Naive B cell (primary cell): ENCODE measurements around the gene DYRK1B. TPM values are rescaled to one million over a fixed set of nuclear protein-coding genes. Genes with fewer than 3 reads are reported as not detected.

Experiments
- ATAC-seq, 2 donors: fragments of 150-1000 bp; cut with Tn5 transposase; 2 replicates each; pipeline ENCODE4 v1.10.0; 2021; ENCODE audit warnings: low read depth in 2 of 2, mild to moderate bottlenecking in 2 of 2, moderate library complexity in 2 of 2
- DNase-seq: peaks from one replicate; pipeline ENCODE4 v3.0.0; 2022
- H3K27ac Mint-ChIP-seq, 6 donors: one replicate each; pipeline ENCODE4 v1.8.0; 2020 to 2022; ENCODE audit warnings: mild to moderate bottlenecking in 6 of 6, mixed read lengths in 6 of 6, moderate library complexity in 5 of 6, inconsistent platforms in 2 of 6
- H3K27me3 Mint-ChIP-seq, 3 donors: one replicate each; pipeline ENCODE4 v1.8.0; 2021 to 2022; ENCODE audit warnings: mixed read lengths in 3 of 3, mild to moderate bottlenecking in 1 of 3
- H3K36me3 Mint-ChIP-seq, 2 donors: one replicate each; pipeline ENCODE4 v1.8.0; 2020 to 2022; ENCODE audit warnings: mixed read lengths in 2 of 2, inconsistent platforms in 1 of 2, mild to moderate bottlenecking in 1 of 2
- H3K4me1 Mint-ChIP-seq, 3 donors: one replicate each; pipeline ENCODE4 v1.8.0; 2020 to 2022; ENCODE audit warnings: mixed read lengths in 3 of 3, inconsistent platforms in 1 of 3, mild to moderate bottlenecking in 1 of 3, moderate library complexity in 1 of 3
- H3K4me3 Mint-ChIP-seq, 8 donors: one replicate each; pipeline ENCODE4 v1.8.0; 2020 to 2022; ENCODE audit warnings: mild to moderate bottlenecking in 8 of 8, mixed read lengths in 8 of 8, moderate library complexity in 8 of 8, inconsistent platforms in 2 of 8
- H3K9me3 Mint-ChIP-seq, 7 donors: one replicate each; pipeline ENCODE4 v1.8.0; 2020 to 2022; ENCODE audit warnings: mixed read lengths in 7 of 7, mild to moderate bottlenecking in 5 of 7, inconsistent platforms in 2 of 7, moderate library complexity in 1 of 7
- polyA plus RNA-seq, 6 donors: library from polyadenylated mRNA; unstranded; fragments of 300-500 nt; fragmentation: Illumina TruSeq; gene quantifications; one replicate each; pipeline ENCODE4 v1.2.3, GENCODE V29; 2021; ENCODE audit warnings: low read depth in 6 of 6

DYRK1B gene
- polyA plus RNA-seq, 6 donors from 2014 or later: 8.8 to 15.9 (median 10.5) TPM

DNA sequence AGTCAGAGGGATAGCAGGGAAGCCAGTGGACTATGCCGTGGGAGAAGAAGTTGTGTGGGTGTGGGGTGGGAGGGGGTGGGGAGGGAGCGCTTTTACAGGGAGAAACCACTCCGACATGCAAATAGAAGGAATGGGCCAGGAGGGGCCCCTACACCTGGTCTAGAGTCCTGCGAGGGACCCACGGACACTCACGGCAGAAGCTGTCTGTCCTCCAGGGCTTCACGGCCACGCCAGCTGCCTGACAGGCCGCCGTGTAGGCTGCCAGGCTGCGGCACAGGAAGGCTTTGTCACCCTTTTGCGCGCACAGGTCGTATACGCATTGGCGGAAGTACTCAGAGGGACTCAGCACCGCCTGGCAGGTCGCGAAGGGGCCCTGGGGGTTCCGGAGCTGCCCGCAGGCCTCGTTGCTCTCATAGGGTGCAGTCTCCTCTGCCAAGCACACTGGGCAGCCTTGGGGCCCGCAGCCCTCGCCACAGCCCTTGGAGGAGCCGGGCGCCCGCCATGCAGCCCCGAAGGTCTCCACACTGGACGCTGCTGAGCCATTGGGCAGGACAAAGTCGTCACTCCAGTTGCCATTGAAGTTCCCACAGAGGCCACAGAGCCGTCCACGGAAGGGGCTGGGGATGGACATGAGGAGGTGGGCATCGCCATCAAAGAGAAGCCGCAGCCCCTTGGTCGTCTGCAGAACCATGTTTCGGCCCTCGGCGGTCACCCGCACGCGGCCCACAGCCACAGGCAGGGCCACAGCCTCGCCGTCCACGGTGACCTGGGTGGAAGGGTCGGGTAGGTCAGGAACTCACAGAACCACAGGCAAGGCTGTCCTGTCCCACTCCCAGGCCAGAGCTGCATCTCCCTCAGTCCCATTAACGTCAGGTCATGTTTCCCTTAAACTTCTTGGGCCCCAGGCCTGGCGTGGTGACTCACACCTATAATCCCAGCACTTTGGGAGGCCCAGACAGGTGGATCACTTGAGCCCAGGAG, 38.2 kb upstream of the DYRK1B start:
- Mint-ChIP-seq H3K9me3 (no peaks in the 10 kb centered on the region), H3K27me3 (no peaks in the 10 kb centered on the region), H3K36me3 (peaks cover 0 to 10% of the 10 kb centered on the region in 2 donors), H3K4me1 (no peaks in the 10 kb centered on the region), H3K27ac (no peak overlapping the region), H3K4me3 (no peak overlapping the region)
- ATAC-seq: no peak
- DNase-seq: no peak

DNA sequence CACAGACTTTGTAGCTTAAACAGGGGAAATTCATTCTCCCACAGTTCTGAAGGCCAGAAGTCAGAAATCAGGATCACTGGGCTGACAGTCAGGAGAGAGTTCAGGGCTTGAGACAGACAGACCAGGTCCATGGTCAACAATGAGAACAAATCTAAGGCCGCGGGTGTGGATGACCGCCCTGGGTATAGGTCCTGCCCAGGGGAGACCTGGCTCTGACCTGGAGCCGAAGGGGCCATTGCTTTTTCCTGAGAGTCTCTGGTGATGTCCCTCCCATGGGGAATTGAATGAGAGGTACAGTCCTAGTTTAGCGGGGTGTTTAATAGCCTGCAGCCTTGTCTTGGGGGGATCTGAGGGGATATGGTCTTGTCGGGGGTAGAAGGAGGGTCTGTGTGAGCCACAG, 37.4 kb upstream of the DYRK1B start:
- no peaks in the 10 kb centered on the region for H3K27me3 Mint-ChIP-seq
- H3K4me1 Mint-ChIP-seq: no peaks in the 10 kb centered on the region
- peak overlapping the region in 1 of 6 donors; percentile 23 for H3K27ac Mint-ChIP-seq
- no peak for ATAC-seq
- H3K9me3 Mint-ChIP-seq: no peaks in the 10 kb centered on the region
- no peak overlapping the region for H3K4me3 Mint-ChIP-seq
- DNase-seq: no peak
- H3K36me3 Mint-ChIP-seq: peaks cover 2 to 11% of the 10 kb centered on the region in 2 donors

DNA sequence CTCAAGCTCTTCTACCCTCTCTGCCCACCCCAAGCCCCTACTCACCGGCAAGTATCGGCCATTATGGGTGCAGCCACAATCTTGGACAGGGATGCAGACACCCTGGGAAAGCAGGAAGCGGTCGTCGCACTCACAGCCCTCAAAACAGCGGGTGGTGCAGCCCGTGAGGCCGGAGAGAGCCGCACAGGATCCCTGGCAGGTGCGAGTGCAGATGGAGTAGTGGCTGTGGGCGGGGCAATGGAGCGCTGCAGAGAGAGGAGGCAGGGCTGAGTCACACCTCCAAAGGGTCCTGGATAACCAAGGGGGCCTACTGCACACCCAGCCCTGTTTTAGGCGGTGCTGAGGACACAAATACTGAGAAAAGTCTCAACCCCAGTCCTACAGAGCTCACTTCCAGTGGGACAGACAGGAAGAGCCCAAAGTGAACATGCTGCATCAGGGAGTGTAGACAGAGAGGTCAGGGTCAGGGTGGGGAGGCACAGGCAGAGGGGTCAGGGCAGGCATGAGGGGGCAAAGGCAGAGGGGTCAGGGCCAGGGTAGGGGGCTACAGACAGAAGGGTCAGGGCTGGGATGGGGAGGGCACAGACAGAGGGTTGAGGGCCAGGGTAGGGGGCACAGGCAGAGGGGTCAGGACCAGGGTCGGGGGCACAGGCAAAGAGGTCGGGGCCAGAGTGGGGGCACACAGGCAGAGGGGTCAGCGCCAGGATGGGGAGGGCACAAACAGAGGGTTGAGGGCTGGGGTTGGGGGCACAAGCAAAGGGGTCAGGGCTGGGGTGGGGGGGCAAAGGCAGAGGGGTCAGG, 36.4 kb upstream of the DYRK1B start:
- H3K4me3 Mint-ChIP-seq: no peak overlapping the region
- no peak for DNase-seq
- no peak overlapping the region for H3K27ac Mint-ChIP-seq
- no peaks in the 10 kb centered on the region for H3K27me3 Mint-ChIP-seq
- no peaks in the 10 kb centered on the region for H3K4me1 Mint-ChIP-seq
- no peak for ATAC-seq
- H3K36me3 Mint-ChIP-seq: peaks cover 8 to 17% of the 10 kb centered on the region in 2 donors
- H3K9me3 Mint-ChIP-seq: no peaks in the 10 kb centered on the region

DNA sequence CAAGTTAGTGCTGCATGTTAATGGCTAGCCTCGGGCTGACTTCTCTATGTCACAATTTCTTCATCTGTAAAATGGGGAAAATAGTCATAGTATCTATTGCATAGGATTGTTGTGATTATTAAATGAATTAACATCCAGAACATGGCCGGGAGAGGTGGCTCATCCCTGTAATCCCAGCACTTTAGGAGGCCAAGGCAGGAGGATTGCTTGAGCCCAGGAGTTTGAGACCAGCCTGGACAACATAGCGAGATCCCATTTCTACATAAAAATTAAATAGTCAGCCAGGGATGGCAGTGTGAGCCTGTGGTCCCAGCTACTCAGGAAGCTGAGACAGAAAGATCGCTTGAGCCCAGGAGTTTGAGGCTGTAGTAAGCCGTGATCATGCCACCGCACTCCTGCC, 34.0 kb upstream of the DYRK1B start:
- H3K4me1 Mint-ChIP-seq: peaks cover 0 to 4% (median 0%) of the 10 kb centered on the region in 3 donors
- H3K4me3 Mint-ChIP-seq: no peak overlapping the region
- no peak overlapping the region for H3K27ac Mint-ChIP-seq
- H3K27me3 Mint-ChIP-seq: no peaks in the 10 kb centered on the region
- no peak for DNase-seq
- peaks cover 8 to 29% of the 10 kb centered on the region in 2 donors for H3K36me3 Mint-ChIP-seq
- ATAC-seq: no peak
- H3K9me3 Mint-ChIP-seq: no peaks in the 10 kb centered on the region

- Mint-ChIP-seq H3K27me3 (no peaks in the 10 kb centered on the region), H3K4me1 (peaks cover 0 to 4% (median 0%) of the 10 kb centered on the region in 3 donors), H3K27ac (no peak overlapping the region), H3K9me3 (no peaks in the 10 kb centered on the region), H3K4me3 (no peak overlapping the region), H3K36me3 (peaks cover 8 to 32% of the 10 kb centered on the region in 2 donors)
- DNase-seq: no peak
- no peak for ATAC-seq
Measured at GRCh38 chr19:39867133-39867532, 33.2 kb upstream of the DYRK1B start.

DNA sequence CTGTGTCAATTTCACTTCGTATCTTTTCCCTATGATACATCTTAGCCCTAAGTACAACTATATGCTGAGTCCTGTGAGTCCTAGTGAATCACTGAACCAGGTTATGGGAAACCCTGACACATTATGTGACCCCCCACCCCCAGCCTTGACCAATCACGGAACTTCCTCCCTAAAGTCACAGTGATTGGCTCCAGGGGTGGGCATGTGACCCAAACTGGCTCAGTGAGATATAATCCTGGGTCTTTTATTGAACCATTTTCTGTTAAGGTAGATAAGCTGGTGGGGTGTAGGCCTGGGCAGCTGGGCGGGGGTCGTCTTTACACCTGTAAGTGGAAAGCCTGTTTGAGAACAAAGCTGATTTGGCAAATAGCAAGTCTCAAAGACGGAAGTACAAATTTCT, 32.0 kb upstream of the DYRK1B start:
- Mint-ChIP-seq H3K4me3 (no peak overlapping the region), H3K27ac (no peak overlapping the region), H3K9me3 (no peaks in the 10 kb centered on the region), H3K4me1 (peaks cover 0 to 4% (median 0%) of the 10 kb centered on the region in 3 donors), H3K36me3 (peaks cover 8 to 25% of the 10 kb centered on the region in 2 donors), H3K27me3 (no peaks in the 10 kb centered on the region)
- DNase-seq (no peak), ATAC-seq (no peak)

DNA sequence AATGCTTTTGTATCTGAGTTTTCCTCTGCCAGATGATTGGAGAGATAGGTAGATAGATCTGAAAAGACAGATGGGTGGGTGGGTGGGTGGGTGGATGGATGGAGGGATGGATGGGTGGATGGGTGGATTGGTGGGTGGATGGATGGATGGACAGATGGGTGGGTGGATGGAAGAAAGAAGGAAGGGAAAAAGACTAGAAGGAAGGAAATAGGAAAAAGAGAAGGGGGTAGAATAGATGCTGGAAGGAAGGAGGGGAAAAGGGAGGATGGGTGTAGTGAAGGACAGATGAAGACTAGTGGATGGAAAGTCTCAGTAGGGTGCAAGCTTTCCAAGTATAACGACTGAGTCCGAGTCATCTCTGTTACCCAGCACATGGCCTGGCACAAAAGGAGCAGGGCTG, 31.2 kb upstream of the DYRK1B start:
- peaks cover 8 to 25% of the 10 kb centered on the region in 2 donors for H3K36me3 Mint-ChIP-seq
- no peak overlapping the region for H3K4me3 Mint-ChIP-seq
- peak overlapping the region in 1 of 6 donors; percentile 13 for H3K27ac Mint-ChIP-seq
- ATAC-seq (no peak), DNase-seq (no peak)
- H3K27me3 Mint-ChIP-seq: no peaks in the 10 kb centered on the region
- no peaks in the 10 kb centered on the region for H3K9me3 Mint-ChIP-seq
- peaks cover 0 to 4% (median 0%) of the 10 kb centered on the region in 3 donors for H3K4me1 Mint-ChIP-seq

- DNase-seq (no peak), ATAC-seq (no peak)
- Mint-ChIP-seq H3K36me3 (peaks cover 8 to 25% of the 10 kb centered on the region in 2 donors), H3K4me1 (peaks cover 0 to 4% (median 0%) of the 10 kb centered on the region in 3 donors), H3K27ac (peak overlapping the region in 1 of 6 donors; percentile 66), H3K27me3 (no peaks in the 10 kb centered on the region), H3K4me3 (no peak overlapping the region), H3K9me3 (no peaks in the 10 kb centered on the region)
Measured at GRCh38 chr19:39864118-39864517, 30.2 kb upstream of the DYRK1B start.

DNA sequence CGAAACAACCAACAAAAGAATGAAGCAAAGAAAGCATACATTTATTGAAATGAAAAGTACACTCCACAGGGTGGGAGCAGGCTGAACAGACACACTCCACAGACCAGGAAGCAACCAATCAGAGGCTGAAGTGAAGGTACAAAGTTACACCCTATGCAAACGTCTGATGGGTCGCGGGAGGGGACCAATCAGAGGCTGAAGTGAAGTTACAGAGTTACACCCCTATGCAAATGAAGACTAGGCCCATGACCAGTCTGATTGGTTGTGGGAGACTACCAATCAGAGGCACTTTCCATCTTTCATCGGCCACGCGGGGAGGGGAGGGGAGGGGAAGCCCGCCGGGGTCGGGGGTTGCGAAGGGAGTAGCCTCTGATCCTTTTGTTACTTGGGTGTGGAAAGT, 24.6 kb upstream of the DYRK1B start:
- ATAC-seq (no peak), DNase-seq (no peak)
- Mint-ChIP-seq H3K9me3 (peaks cover 0 to 6% (median 4%) of the 10 kb centered on the region in 7 donors), H3K4me1 (peaks cover 0 to 5% (median 0%) of the 10 kb centered on the region in 3 donors), H3K27me3 (peaks cover 11 to 22% (median 17%) of the 10 kb centered on the region in 3 donors), H3K27ac (peak overlapping the region in 1 of 6 donors; percentile 64), H3K4me3 (peak overlapping the region in 1 of 8 donors; percentile 67), H3K36me3 (peaks cover 4 to 8% of the 10 kb centered on the region in 2 donors)

GRCh38 chr19:39852882-39853281, 18.9 kb upstream of the DYRK1B start:
- peaks cover 0 to 1% (median 0%) of the 10 kb centered on the region in 3 donors for H3K4me1 Mint-ChIP-seq
- no peak overlapping the region for H3K27ac Mint-ChIP-seq
- peaks cover 0 to under 1% (median 0%) of the 10 kb centered on the region in 7 donors for H3K9me3 Mint-ChIP-seq
- ATAC-seq: no peak
- H3K36me3 Mint-ChIP-seq: no peaks in the 10 kb centered on the region
- DNase-seq: no peak
- peaks cover 19 to 39% (median 37%) of the 10 kb centered on the region in 3 donors for H3K27me3 Mint-ChIP-seq
- H3K4me3 Mint-ChIP-seq: no peak overlapping the region

DNA sequence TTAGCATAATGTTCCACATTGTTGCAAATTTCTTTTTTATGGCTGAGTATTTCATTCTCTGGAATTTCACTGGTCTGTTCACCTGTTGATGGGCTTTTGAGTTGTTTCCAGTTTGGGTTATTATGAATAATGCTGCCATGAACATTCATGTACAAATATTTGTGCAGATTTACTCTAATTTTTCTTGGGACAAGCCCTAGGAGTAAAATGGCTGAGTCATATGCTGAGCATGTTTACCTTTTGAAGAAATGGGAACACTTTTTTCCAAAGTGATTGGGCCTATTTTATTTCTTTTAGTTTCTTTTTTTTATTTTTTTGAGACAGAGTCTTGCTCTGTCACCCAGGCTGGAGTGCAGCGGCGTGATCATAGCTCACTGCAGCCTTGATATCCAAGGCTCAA, 16.9 kb upstream of the DYRK1B start:
- ATAC-seq (no peak), DNase-seq (no peak)
- Mint-ChIP-seq H3K4me1 (peaks cover 11 to 12% (median 11%) of the 10 kb centered on the region in 3 donors), H3K27ac (no peak overlapping the region), H3K27me3 (peaks cover 19 to 37% (median 36%) of the 10 kb centered on the region in 3 donors), H3K36me3 (no peaks in the 10 kb centered on the region), H3K9me3 (no peaks in the 10 kb centered on the region), H3K4me3 (no peak overlapping the region)

DNA sequence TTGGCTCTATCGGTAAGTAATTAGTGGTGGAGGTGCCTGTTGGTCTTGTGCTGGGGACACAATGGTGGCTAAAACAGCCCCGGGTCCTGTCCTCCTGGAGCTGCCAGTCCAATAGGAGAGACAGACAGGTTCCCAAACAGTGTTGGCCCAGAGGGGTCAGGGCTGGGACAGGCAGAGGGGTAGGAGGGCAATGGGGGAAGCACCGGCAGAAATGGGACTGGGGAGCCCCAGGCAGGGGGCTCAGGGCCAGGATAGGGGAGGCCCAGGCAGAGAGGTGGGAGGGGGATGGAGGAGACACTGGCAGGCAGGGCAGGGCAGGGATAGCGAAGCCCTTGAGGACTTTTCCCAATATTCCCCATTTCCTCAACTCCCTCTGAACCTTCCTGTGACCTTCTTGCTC, 14.4 kb upstream of the DYRK1B start:
- Mint-ChIP-seq H3K27me3 (peaks cover 8 to 26% (median 24%) of the 10 kb centered on the region in 3 donors), H3K4me3 (peak overlapping the region in 1 of 8 donors; percentile 53), H3K36me3 (no peaks in the 10 kb centered on the region), H3K9me3 (no peaks in the 10 kb centered on the region), H3K27ac (peak overlapping the region in 1 of 6 donors; percentile 82), H3K4me1 (peaks cover 28 to 35% (median 32%) of the 10 kb centered on the region in 3 donors)
- ATAC-seq (no peak), DNase-seq (no peak)

GRCh38 chr19:39847525-39847924, 13.6 kb upstream of the DYRK1B start:
- ATAC-seq (no peak), DNase-seq (no peak)
- H3K36me3 Mint-ChIP-seq: no peaks in the 10 kb centered on the region
- H3K4me1 Mint-ChIP-seq: peaks cover 36 to 42% (median 39%) of the 10 kb centered on the region in 3 donors
- H3K4me3 Mint-ChIP-seq: peak overlapping the region in 4 of 8 donors; percentile 72 to 96 (median 88)
- peaks cover 4 to 21% (median 19%) of the 10 kb centered on the region in 3 donors for H3K27me3 Mint-ChIP-seq
- H3K27ac Mint-ChIP-seq: no peak overlapping the region
- H3K9me3 Mint-ChIP-seq: no peaks in the 10 kb centered on the region
